Fibroblast of pulmonary artery (primary cell): ENCODE data around the gene ARHGAP29.

Experiments
- DNase-seq: peaks from one replicate; pipeline ENCODE4 v3.0.0-alpha.2; 2010; ENCODE audit warnings: low read depth
- H3K4me3 ChIP-seq: replicated peaks from 2 replicates; pipeline ENCODE4 v1.5.1; 2011; ENCODE audit warnings: low read depth, mild to moderate bottlenecking, control low read depth, low read length, moderate library complexity
- TF ChIP-seq, protein P1 (sequence below): IDR thresholded peaks from 2 replicates; pipeline ENCODE4 v1.5.1; 2011; ENCODE audit warnings: mild to moderate bottlenecking, control low read depth, low read length, inconsistent platforms; ENCODE audit errors: missing control alignments

Gene ARHGAP29

DNA sequence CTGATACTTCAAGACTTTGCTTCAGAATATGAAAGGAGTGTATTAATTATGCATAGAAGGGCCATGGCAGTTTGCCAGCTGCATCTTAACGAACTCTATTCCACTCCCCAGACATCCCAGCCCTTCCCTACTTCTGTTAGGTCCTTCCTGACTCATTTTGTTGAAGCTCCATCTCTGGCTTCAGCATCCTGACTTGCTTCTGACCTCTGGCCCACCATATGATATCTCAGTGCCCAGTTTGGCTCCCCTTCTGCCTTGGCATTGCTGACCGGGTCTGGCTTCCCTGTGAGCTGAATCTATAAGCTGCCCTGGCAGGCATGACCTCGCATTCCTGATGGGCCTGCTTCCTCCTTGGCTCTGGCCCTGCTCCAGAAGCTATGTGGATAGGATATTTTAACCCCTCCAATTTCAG, 27.6 kb upstream of the ARHGAP29 start:
- TF ChIP-seq, protein P1, sequence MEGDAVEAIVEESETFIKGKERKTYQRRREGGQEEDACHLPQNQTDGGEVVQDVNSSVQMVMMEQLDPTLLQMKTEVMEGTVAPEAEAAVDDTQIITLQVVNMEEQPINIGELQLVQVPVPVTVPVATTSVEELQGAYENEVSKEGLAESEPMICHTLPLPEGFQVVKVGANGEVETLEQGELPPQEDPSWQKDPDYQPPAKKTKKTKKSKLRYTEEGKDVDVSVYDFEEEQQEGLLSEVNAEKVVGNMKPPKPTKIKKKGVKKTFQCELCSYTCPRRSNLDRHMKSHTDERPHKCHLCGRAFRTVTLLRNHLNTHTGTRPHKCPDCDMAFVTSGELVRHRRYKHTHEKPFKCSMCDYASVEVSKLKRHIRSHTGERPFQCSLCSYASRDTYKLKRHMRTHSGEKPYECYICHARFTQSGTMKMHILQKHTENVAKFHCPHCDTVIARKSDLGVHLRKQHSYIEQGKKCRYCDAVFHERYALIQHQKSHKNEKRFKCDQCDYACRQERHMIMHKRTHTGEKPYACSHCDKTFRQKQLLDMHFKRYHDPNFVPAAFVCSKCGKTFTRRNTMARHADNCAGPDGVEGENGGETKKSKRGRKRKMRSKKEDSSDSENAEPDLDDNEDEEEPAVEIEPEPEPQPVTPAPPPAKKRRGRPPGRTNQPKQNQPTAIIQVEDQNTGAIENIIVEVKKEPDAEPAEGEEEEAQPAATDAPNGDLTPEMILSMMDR: no peak
- no peak for DNase-seq
- no peak overlapping the region for H3K4me3 ChIP-seq

- H3K4me3 ChIP-seq: no peak overlapping the region
- TF ChIP-seq, protein P1: no peak
- no peak for DNase-seq
These were observed 23.4 kb upstream of the ARHGAP29 start for GRCh38 chr1:94260635-94261387.

DNA sequence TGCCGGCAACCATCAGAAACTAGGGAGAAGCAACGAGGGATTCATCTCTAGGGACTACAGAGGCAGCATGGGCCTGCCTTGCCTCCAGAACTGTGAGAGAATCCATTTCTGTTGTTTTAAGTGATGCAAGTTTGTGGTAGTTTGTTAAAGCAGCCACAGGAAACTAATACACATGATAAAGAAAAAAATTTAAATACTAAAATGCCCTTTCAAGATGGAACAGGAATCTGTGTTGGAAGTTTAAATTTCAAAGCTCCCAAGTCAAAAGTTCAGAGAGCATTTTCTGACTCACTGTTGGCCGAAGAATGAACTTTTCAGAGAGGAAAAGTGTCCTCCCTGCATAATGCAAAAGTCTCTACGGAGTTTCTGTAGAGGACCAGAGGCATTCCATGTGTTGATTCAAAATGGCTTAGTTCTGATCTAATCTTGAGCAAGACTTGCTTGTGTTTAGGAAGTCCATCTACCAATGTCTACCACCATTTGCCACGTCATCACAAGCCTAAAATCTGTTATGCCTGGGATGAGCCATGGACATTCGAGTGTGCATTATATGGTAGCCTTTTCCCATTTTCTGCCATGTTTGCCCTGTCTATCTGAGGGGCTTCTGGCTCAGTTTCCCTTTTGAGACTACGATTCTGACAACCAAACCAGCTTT, 22.4 kb upstream of the ARHGAP29 start:
- peak; percentile 68 for DNase-seq
- TF ChIP-seq, protein P1: no peak
- H3K4me3 ChIP-seq: no peak overlapping the region

DNA sequence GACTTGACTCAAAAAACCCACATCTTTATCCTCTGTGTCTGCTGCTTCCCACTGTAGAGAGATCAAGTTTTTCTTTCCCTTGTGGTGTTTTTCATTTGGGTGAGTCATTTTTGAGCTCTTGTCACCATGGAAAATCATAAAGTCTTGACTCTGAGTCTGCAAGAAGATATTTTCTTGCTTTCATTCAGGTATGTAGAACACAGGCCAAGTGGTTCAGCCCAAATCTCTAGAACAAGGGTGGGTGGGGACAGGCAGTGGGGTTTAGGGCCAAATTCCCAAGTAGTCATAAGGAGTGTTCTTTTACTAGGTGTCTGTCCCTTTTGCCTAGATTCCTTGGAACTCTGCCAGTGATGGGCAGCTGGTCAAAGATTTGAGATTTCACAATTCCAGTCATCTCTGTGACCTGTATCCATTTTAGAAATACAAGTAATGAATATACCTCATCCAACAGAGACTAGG, 21.5 kb upstream of the ARHGAP29 start:
- H3K4me3 ChIP-seq: no peak overlapping the region
- TF ChIP-seq, protein P1: no peak
- DNase-seq: peak; percentile 88

DNA sequence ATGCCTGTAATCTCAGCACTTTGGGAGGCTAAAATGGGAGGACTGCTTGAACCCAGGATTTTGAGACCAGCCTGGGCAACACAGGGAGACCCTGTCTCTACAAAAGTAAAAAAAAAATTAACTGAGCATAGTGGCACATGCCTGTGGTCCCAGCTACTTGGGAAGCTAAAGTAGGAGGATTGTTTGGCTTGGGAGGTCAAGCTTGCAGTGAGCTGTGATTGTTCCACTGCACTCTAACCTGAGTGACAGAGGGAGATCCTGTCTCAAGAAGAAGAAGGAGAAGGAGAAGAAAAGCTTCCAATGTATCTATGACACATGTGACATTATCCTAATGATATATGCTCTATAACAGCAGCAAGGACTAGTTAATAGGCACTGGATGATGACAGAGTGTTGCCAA, 20.1 kb upstream of the ARHGAP29 start:
- H3K4me3 ChIP-seq: no peak overlapping the region
- no peak for DNase-seq
- TF ChIP-seq, protein P1: no peak

DNA sequence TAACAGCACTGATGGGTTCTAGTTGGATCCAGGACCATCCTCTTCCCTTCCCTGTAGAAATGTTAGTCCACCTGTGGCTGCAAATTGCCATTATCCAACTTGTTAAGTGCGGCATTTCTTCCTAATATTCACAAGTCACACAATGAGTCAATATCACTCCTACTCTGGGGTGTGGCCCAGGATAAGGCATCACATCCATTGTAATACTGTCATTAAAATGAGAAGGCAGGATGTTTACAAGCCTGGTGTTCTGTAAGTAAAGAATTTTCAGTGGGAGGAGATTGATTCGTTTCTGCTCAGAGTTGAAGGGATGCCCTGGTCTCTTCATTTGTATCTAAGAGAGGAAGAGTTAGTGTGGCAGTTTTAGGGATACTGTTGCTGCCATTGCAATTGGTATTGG, 18.1 kb upstream of the ARHGAP29 start:
- H3K4me3 ChIP-seq: no peak overlapping the region
- peak; percentile 52 for DNase-seq
- TF ChIP-seq, protein P1: no peak
